ENCODE measurements around the gene ATP5PF.
"Not testable (repeated sequence)": the region's sequence is repeated elsewhere in the genome, so short reads cannot be mapped to it uniquely, and the experiment has no call there.

The ATP5PF gene

DNA sequence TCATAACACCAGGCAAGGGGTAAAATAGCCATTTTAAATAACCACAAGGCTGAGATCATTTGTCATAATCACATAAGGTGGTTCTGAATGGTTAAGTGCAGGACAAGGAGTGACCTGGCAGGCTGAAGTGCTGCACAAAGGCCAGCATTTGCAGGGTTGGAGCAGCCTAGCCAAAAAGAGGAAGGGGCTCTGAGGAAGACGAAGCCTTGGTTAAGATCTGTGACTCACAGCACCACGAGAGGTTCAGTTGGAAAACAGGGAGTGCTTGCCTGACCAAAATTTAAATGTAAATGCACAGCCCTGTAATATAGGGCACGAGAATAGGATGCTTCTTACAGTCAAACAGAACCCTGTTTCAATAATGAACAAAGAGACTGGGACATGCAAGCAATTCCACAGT is 12.1 kb downstream of the ATP5PF start:
- Histone ChIP-seq H3K9ac (ENCODE audit: insufficient read length, low read depth) (no peak overlapping the region), H3K27me3 (ENCODE audit: insufficient read depth, insufficient read length) (no peaks in the 10 kb centered on the region), H3K9me3 (ENCODE audit: insufficient read depth, low read length) (no peaks in the 10 kb centered on the region), H3K4me1 (ENCODE audit: insufficient read depth, insufficient read length) (no peaks in the 10 kb centered on the region), H3K4me3 (ENCODE audit: insufficient read length, low read depth) (no peak overlapping the region), H3K36me3 (ENCODE audit: insufficient read depth, insufficient read length, low read length) (peaks cover 72% of the 10 kb centered on the region)
- TF ChIP-seq ZNF274 (IDR thresholded peaks at IDR 0.05; ENCODE audit: low read depth, low read length) (no peak), SUZ12 (IDR thresholded peaks at IDR 0.05; ENCODE audit: extremely low read depth, insufficient read depth, insufficient read length) (no peak), YY1 (IDR thresholded peaks at IDR 0.05; ENCODE audit: insufficient read depth, insufficient read length) (no peak)
- DNase-seq (ENCODE audit: low read depth, low spot score) = no peak

DNA sequence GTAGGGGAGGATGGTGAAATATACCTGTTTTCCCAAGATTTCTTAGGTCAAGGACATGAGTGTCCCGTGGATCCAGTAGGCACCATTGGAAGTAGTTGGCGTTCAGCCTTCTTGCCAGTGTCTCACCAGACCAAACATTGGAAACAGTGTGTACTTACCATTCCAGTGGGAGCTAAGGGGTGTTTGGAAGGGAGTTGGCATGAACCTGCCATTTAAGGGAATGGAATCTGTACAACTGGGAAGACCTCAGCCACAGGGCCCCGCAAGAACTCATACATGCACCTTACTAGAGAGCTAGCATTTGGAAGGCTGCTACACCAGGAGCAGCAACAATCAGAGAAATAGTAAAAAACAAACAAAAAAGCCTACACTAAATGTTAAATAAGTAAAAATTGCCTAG is 12.7 kb downstream of the ATP5PF start:
- no peak for TF ChIP-seq YY1 (IDR thresholded peaks at IDR 0.05; ENCODE audit: insufficient read depth, insufficient read length)
- no peak for TF ChIP-seq SUZ12 (IDR thresholded peaks at IDR 0.05; ENCODE audit: extremely low read depth, insufficient read depth, insufficient read length)
- no peak for TF ChIP-seq ZNF274 (IDR thresholded peaks at IDR 0.05; ENCODE audit: low read depth, low read length)
- Histone ChIP-seq H3K9ac (ENCODE audit: insufficient read length, low read depth) (no peak overlapping the region), H3K27me3 (ENCODE audit: insufficient read depth, insufficient read length) (no peaks in the 10 kb centered on the region), H3K36me3 (ENCODE audit: insufficient read depth, insufficient read length, low read length) (peaks cover 66% of the 10 kb centered on the region), H3K4me3 (ENCODE audit: insufficient read length, low read depth) (no peak overlapping the region), H3K9me3 (ENCODE audit: insufficient read depth, low read length) (no peaks in the 10 kb centered on the region), H3K4me1 (ENCODE audit: insufficient read depth, insufficient read length) (no peaks in the 10 kb centered on the region)
- no peak for DNase-seq (ENCODE audit: low read depth, low spot score)

DNA sequence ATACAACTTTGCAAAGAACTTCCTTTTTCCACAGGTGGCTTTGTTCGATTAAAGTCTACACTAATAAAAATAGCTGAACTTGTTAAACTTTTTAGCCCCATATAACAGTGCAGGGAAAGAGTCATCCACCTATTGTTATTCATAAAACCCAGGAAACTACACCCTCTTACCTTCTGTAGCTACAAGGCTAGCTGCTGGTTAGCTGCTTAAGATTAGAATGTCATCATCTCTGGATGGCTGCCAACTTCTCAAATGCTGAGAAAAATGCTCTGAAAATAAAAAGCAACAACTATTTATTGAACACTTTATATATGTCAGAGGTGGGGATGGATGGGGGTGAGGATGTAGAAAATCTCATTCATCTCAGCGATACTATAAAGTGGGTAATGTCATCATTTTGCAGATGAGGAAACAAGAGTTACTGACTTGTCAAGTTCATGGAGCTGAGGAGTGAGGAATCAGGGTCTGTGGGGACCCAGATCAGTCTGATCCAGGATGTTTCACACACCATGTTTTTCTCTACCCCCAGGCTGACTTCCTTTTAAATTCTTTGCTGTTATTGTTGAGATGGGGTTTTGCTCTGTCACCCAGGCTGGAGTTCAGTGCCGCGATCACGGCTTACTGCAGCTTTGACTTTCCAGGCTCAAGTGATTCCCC is 17.1 kb downstream of the ATP5PF start:
- Histone ChIP-seq H3K4me1 (ENCODE audit: insufficient read depth, insufficient read length) (no peaks in the 10 kb centered on the region), H3K9ac (ENCODE audit: insufficient read length, low read depth) (no peak overlapping the region), H3K36me3 (ENCODE audit: insufficient read depth, insufficient read length, low read length) (peaks cover 39% of the 10 kb centered on the region), H3K27me3 (ENCODE audit: insufficient read depth, insufficient read length) (no peaks in the 10 kb centered on the region), H3K9me3 (ENCODE audit: insufficient read depth, low read length) (no peaks in the 10 kb centered on the region), H3K4me3 (ENCODE audit: insufficient read length, low read depth) (no peak overlapping the region)
- TF ChIP-seq YY1 (IDR thresholded peaks at IDR 0.05; ENCODE audit: insufficient read depth, insufficient read length) (no peak), ZNF274 (IDR thresholded peaks at IDR 0.05; ENCODE audit: low read depth, low read length) (no peak), SUZ12 (IDR thresholded peaks at IDR 0.05; ENCODE audit: extremely low read depth, insufficient read depth, insufficient read length) (no peak)
- no peak for DNase-seq (ENCODE audit: low read depth, low spot score)

DNA sequence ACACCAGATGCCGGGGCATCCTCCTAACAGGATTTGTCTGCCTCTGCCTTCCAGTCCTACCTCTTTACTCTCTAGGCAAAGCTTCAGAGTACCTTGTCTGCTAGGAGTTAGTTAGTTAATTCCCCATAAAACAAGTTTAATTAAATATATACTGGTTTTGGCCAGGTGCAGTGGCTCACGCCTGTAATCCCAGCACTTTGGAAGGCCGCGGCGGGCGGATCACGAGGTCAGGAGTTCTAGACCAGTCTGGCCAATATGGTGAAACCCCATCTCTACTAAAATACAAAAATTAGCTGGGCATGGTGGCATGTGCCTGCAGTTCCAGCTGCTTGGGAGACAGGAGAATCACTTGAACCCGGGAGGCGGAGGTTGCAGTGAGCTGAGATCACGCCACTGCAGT is 20.6 kb downstream of the ATP5PF start:
- H3K9me3 ChIP-seq (ENCODE audit: insufficient read depth, low read length); H3K4me1 ChIP-seq (ENCODE audit: insufficient read depth, insufficient read length); DNase-seq (ENCODE audit: low read depth, low spot score); H3K27me3 ChIP-seq (ENCODE audit: insufficient read depth, insufficient read length); H3K4me3 ChIP-seq (ENCODE audit: insufficient read length, low read depth); H3K9ac ChIP-seq (ENCODE audit: insufficient read length, low read depth): not testable (repeated sequence)
- peaks cover 15% of the 10 kb centered on the region for H3K36me3 ChIP-seq (ENCODE audit: insufficient read depth, insufficient read length, low read length)

DNA sequence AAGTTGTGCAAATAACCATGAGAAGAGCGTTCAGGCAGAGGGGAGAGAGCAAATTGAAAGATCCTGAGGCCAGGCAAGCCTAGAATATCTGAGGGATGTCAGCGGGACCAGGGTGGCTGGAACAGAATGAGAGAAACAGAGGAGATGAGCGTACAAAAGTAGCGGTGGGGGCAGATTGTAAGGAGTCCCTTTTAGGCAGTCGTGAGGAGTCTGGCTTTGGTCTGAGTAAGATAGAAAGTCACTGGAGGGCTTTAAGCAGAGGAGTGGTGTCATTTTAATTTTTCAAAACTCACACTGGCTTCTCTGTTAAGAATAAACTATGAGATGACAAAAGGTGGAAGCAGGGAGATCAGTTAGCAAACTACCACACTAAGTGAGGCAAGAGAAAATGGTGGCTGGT is 24.2 kb downstream of the ATP5PF start:
- Histone ChIP-seq H3K9ac (ENCODE audit: insufficient read length, low read depth) (no peak overlapping the region), H3K9me3 (ENCODE audit: insufficient read depth, low read length) (no peaks in the 10 kb centered on the region), H3K36me3 (ENCODE audit: insufficient read depth, insufficient read length, low read length) (peaks cover 6% of the 10 kb centered on the region), H3K27me3 (ENCODE audit: insufficient read depth, insufficient read length) (no peaks in the 10 kb centered on the region), H3K4me3 (ENCODE audit: insufficient read length, low read depth) (no peak overlapping the region), H3K4me1 (ENCODE audit: insufficient read depth, insufficient read length) (no peaks in the 10 kb centered on the region)
- no peak for DNase-seq (ENCODE audit: low read depth, low spot score)
- TF ChIP-seq ZNF274 (IDR thresholded peaks at IDR 0.05; ENCODE audit: low read depth, low read length) (no peak), SUZ12 (IDR thresholded peaks at IDR 0.05; ENCODE audit: extremely low read depth, insufficient read depth, insufficient read length) (no peak), YY1 (IDR thresholded peaks at IDR 0.05; ENCODE audit: insufficient read depth, insufficient read length) (no peak)

DNA sequence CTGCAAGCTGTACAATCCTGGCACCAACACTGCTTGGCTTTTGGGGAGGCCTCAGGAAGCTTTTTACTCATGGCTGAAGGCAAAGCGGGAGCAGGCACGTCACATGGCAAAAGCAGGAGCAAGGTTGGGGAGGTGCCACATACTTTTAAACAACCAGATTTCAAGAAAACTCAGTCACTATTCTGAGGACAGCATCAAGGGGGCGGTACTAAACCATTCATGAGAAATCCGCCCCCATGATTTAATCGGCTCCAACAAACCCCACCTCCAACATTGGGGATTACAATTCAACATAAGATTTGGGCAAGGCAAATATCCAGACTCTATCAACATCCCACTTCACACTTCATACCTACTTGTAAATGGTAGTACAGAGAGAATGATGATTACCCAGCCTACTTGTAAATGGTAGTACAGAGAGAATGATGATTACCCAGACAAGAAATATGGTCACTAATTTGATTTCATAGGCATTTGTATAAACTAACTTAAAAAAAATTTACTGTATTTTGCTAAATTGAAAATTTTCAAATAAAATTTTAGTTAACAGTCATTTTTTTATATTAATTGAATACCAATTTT is 24.9 kb downstream of the ATP5PF start:
- Histone ChIP-seq H3K36me3 (ENCODE audit: insufficient read depth, insufficient read length, low read length) (no peaks in the 10 kb centered on the region), H3K27me3 (ENCODE audit: insufficient read depth, insufficient read length) (no peaks in the 10 kb centered on the region), H3K9ac (ENCODE audit: insufficient read length, low read depth) (no peak overlapping the region), H3K4me3 (ENCODE audit: insufficient read length, low read depth) (no peak overlapping the region), H3K9me3 (ENCODE audit: insufficient read depth, low read length) (no peaks in the 10 kb centered on the region), H3K4me1 (ENCODE audit: insufficient read depth, insufficient read length) (no peaks in the 10 kb centered on the region)
- TF ChIP-seq ZNF274 (IDR thresholded peaks at IDR 0.05; ENCODE audit: low read depth, low read length) = no peak
- no peak for TF ChIP-seq YY1 (IDR thresholded peaks at IDR 0.05; ENCODE audit: insufficient read depth, insufficient read length)
- TF ChIP-seq SUZ12 (IDR thresholded peaks at IDR 0.05; ENCODE audit: extremely low read depth, insufficient read depth, insufficient read length) = no peak
- no peak for DNase-seq (ENCODE audit: low read depth, low spot score)

DNA sequence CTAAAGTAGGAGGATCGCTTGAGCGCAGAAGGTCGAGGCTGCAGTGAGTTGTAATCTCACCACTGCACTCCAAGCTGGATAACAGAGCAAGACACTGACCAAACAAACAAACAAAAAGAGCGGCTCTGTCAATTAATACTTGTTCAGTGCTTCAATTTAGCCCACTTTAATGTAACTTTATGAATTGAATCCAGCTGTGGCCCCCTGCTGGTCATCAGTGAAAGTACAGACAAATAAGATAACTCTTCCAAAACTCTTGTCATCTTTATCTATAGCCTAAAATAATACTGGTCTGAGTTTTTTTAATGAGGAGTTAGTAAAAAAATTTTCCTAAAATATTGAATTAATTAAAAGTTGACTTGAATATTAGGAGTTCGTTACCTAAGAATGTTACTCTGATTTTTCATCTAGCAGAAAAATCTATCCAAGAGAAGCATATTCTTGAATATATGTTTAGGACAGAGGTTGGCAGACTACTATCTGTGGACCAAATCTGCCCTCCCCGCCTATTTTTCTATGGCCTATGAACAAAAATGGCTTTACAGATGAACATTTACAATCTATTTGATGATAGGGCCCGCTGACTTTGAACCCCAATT is 26.1 kb downstream of the ATP5PF start:
- H3K27me3 ChIP-seq (ENCODE audit: insufficient read depth, insufficient read length) = no peaks in the 10 kb centered on the region
- no peaks in the 10 kb centered on the region for H3K4me1 ChIP-seq (ENCODE audit: insufficient read depth, insufficient read length)
- no peaks in the 10 kb centered on the region for H3K36me3 ChIP-seq (ENCODE audit: insufficient read depth, insufficient read length, low read length)
- H3K4me3 ChIP-seq (ENCODE audit: insufficient read length, low read depth) = no peak overlapping the region
- no peak for DNase-seq (ENCODE audit: low read depth, low spot score)
- TF ChIP-seq SUZ12 (IDR thresholded peaks at IDR 0.05; ENCODE audit: extremely low read depth, insufficient read depth, insufficient read length) (no peak), YY1 (IDR thresholded peaks at IDR 0.05; ENCODE audit: insufficient read depth, insufficient read length) (no peak), ZNF274 (IDR thresholded peaks at IDR 0.05; ENCODE audit: low read depth, low read length) (no peak)
- no peaks in the 10 kb centered on the region for H3K9me3 ChIP-seq (ENCODE audit: insufficient read depth, low read length)
- no peak overlapping the region for H3K9ac ChIP-seq (ENCODE audit: insufficient read length, low read depth)

All from NT2/D1 (cell line).